PC-9 (cell line): Measurements from ENCODE around the gene LASP1. TPM values are rescaled to one million over a fixed set of nuclear protein-coding genes. Genes with fewer than 3 reads are reported as not detected.

Source experiments
- BruUV-seq: library from RNA; stranded (reverse); fragments of 400-500 nt; replicated peaks from 2 replicates; lab custom pipeline; 2021; lab: Mats Ljungman, UMichigan
- CTCF ChIA-PET: fragments of 300-600 bp; sonication (Branson Sonifier 250); formaldehyde crosslinking; loops from one replicate; lab custom pipeline; 2022; ENCODE audit warnings: antibody characterized with exemption; lab: Charles Lee
- POLR2A ChIA-PET: fragments of 300-600 bp; sonication (Branson Sonifier 250); formaldehyde crosslinking; loops from one replicate; lab custom pipeline; 2022; ENCODE audit warnings: antibody characterized with exemption; ENCODE audit not compliant: unreplicated experiment; lab: Charles Lee
- DNase-seq, 2 experiments: peaks; one replicate each; pipeline versions ENCODE4 v3.0.0 to v3.0.0-alpha.2; 2015 to 2022; ENCODE audit warnings: mixed read lengths in 1 of 2
- H2AFZ ChIP-seq: fragments of 200-600 bp; sonication (generic); 2 replicates; pipeline ENCODE4 v1.8.1; 2017; ENCODE audit warnings: antibody characterized with exemption
- H3F3A ChIP-seq: fragments of 200-600 bp; sonication (generic); 2 replicates; pipeline ENCODE4 v1.8.1; 2017; ENCODE audit warnings: antibody characterized with exemption, mild to moderate bottlenecking, low read depth; ENCODE audit not compliant: insufficient read depth
- H3K27ac ChIP-seq: fragments of 200-600 bp; sonication (generic); 2 replicates; pipeline ENCODE4 v1.6.1; 2016; ENCODE audit warnings: mixed run types
- H3K27me3 ChIP-seq: fragments of 200-600 bp; sonication (generic); 2 replicates; pipeline ENCODE4 v1.6.1; 2016; ENCODE audit warnings: low read depth, mixed run types; ENCODE audit not compliant: insufficient read depth
- H3K36me3 ChIP-seq: fragments of 200-600 bp; sonication (generic); 2 replicates; pipeline ENCODE4 v1.6.1; 2016; ENCODE audit warnings: low read depth, mixed run types
- H3K4me1 ChIP-seq: fragments of 200-600 bp; sonication (generic); replicated peaks from 2 replicates; pipeline ENCODE4 v1.6.1; 2016; ENCODE audit warnings: mixed run types; ENCODE audit not compliant: insufficient read depth
- H3K4me2 ChIP-seq: fragments of 200-600 bp; sonication (generic); 2 replicates; pipeline ENCODE4 v1.6.1; 2017; ENCODE audit warnings: mixed run types
- H3K4me3 ChIP-seq: fragments of 200-600 bp; sonication (generic); 2 replicates; pipeline ENCODE4 v1.6.1; 2016; ENCODE audit warnings: mixed run types
- H3K79me2 ChIP-seq: fragments of 200-600 bp; sonication (generic); 2 replicates; pipeline ENCODE4 v1.6.1; 2017; ENCODE audit warnings: low read depth, mixed run types
- H3K9me2 ChIP-seq: fragments of 200-600 bp; sonication (generic); 2 replicates; pipeline ENCODE4 v1.8.1; 2017; ENCODE audit warnings: mild to moderate bottlenecking; ENCODE audit not compliant: insufficient read depth
- H3K9me3 ChIP-seq: fragments of 200-600 bp; sonication (generic); 2 replicates; pipeline ENCODE4 v1.8.1; 2016; ENCODE audit warnings: low read depth; ENCODE audit not compliant: insufficient read depth
- H4K20me1 ChIP-seq: fragments of 200-600 bp; sonication (generic); 2 replicates; pipeline ENCODE4 v1.8.1; 2017; ENCODE audit not compliant: insufficient read depth
- CTCF ChIP-seq: fragments of 200-600 bp; sonication (generic); conservative IDR thresholded peaks from 2 replicates; pipeline ENCODE4 v1.6.1; 2017; ENCODE audit warnings: mixed run types, antibody characterized with exemption, mild to moderate bottlenecking, moderate library complexity
- EZH2 ChIP-seq: fragments of 200-600 bp; sonication (generic); IDR thresholded peaks from 2 replicates; pipeline ENCODE4 v1.8.0; 2017; ENCODE audit warnings: antibody characterized with exemption, low read depth
- intact Hi-C: fragments of 100-400 bp; cut with micrococcal nuclease; formaldehyde crosslinking; loops from one replicate; pipeline ENCODE4 v1.10.0; 2022; ENCODE audit not compliant: unreplicated experiment
- total RNA-seq: library from RNA; stranded (reverse); gene quantifications from 2 replicates; pipeline ENCODE4 v1.2.3, GENCODE V29; 2021

LASP1 gene
- total RNA-seq, 1 experiment from 2014 or later = 309 TPM

- TF ChIP-seq CTCF (no peak), EZH2 (no peak)
- no peak for DNase-seq
- intact Hi-C loops = no loop called here
- POLR2A ChIA-PET = no interaction called here
- Histone ChIP-seq H3K36me3 (peaks cover 28% of the 10 kb centered on the region; the same call in 1 of the 2 replicates), H3K4me3 (no peak overlapping the region), H3F3A (peaks cover 54% of the 10 kb centered on the region), H3K79me2 (peaks cover 89% of the 10 kb centered on the region), H3K9me2 (no peaks in the 10 kb centered on the region), H3K27ac (no peak overlapping the region), H3K4me2 (no peak overlapping the region), H4K20me1 (peaks cover 47% of the 10 kb centered on the region), H3K4me1 (peaks cover 45% of the 10 kb centered on the region), H3K27me3 (no peaks in the 10 kb centered on the region), H2AFZ (no peak overlapping the region), H3K9me3 (no peaks in the 10 kb centered on the region)
- CTCF ChIA-PET = interaction anchor here (0.5 kb wide), 1 partner anchor 227 kb away, joined by 4 read pairs; no protein-coding TSS in a partner anchor
- no TSS peak for BruUV-seq
Measured at GRCh38 chr17:38893607-38894006, 23.7 kb downstream of the LASP1 start.

- intact Hi-C loops = no loop called here
- no peaks in the 10 kb centered on the region for H3K9me3 ChIP-seq
- CTCF ChIA-PET = no interaction called here
Measured at GRCh38 chr17:38894276-38894675, 24.4 kb downstream of the LASP1 start.

GRCh38 chr17:38896346-38896954 lies 26.6 kb downstream of the LASP1 start:
- intact Hi-C loops = no loop called here
- peaks cover 25% of the 10 kb centered on the region for H4K20me1 ChIP-seq
- no peaks in the 10 kb centered on the region for H3K9me2 ChIP-seq
- peaks cover 73% of the 10 kb centered on the region for H3F3A ChIP-seq
- peaks cover 78% of the 10 kb centered on the region for H3K79me2 ChIP-seq
- peak overlapping the region; percentile 80 for H3K4me2 ChIP-seq
- no peak overlapping the region for H2AFZ ChIP-seq
- no TSS peak for BruUV-seq
- peaks cover 25% of the 10 kb centered on the region; the same call in 1 of the 2 replicates for H3K36me3 ChIP-seq
- CTCF ChIA-PET = interaction anchor here (0.5 kb wide), 1 partner anchor 72 kb away, joined by 7 read pairs; no protein-coding TSS in a partner anchor
- H3K9me3 ChIP-seq = no peaks in the 10 kb centered on the region
- no peak overlapping the region for H3K4me3 ChIP-seq
- TF ChIP-seq CTCF (no peak), EZH2 (no peak)
- no peaks in the 10 kb centered on the region for H3K27me3 ChIP-seq
- H3K27ac ChIP-seq = peak overlapping the region; percentile 90
- H3K4me1 ChIP-seq = peaks cover 71% of the 10 kb centered on the region
- POLR2A ChIA-PET = no interaction called here
- no peak for DNase-seq

More at GRCh38 chr17:38894276-38894675, 24.4 kb downstream of the LASP1 start:
- Histone ChIP-seq H4K20me1 (peaks cover 40% of the 10 kb centered on the region), H2AFZ (no peak overlapping the region), H3K36me3 (peaks cover 25% of the 10 kb centered on the region; the same call in 1 of the 2 replicates), H3F3A (peaks cover 54% of the 10 kb centered on the region), H3K4me3 (no peak overlapping the region), H3K27me3 (no peaks in the 10 kb centered on the region), H3K79me2 (peaks cover 88% of the 10 kb centered on the region), H3K27ac (0 out of 2 replicates have a peak overlapping the region, but pooled peaks have one; percentile 23), H3K4me2 (no peak overlapping the region), H3K9me2 (no peaks in the 10 kb centered on the region), H3K4me1 (peaks cover 52% of the 10 kb centered on the region)
- POLR2A ChIA-PET = no interaction called here
- TF ChIP-seq EZH2 (no peak), CTCF (no peak)
- no TSS peak for BruUV-seq
- DNase-seq = no peak
